DLD1 (cell line): ENCODE measurements around the gene CYBA.

ENCODE experiments used
- in situ Hi-C: cut with HindIII; loops from 2 replicates; pipeline ENCODE4 v1.10.0; 2017; ENCODE audit warnings: low sequenced_read_pairs

The CYBA gene

GRCh38 chr16:88650749-88651275, at the start of gene CYBA:
CYBA (minus strand) TSS chr16:88651053; CDS start chr16:88651013, 40 bp downstream.
- in situ Hi-C loops: no loop called here

DNA sequence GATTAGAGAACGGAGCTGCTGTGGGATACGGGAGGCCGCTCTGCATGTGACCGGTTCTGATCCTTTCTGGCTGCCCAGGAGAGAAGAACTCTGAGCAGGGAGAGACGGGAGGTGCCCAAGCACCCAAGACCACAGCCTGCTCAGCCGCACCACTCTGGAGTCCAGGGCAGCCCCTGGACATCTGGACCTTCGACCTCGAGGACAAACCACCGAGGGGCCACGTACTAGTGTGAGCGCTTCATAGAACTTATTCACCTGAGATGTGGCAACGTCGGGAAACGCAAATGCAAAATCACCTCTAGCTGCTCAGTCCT, 49.4 kb upstream of the CYBA start:
- in situ Hi-C loops: no loop called here

- in situ Hi-C loops: no loop called here
Observed at GRCh38 chr16:88699180-88699579, 48.3 kb upstream of the CYBA start.

- in situ Hi-C loops: no loop called here
Observed at GRCh38 chr16:88698646-88699045, 47.8 kb upstream of the CYBA start.

GRCh38 chr16:88697831-88698615, 47.2 kb upstream of the CYBA start:
- in situ Hi-C loops: no loop called here

GRCh38 chr16:88697116-88697830, 46.4 kb upstream of the CYBA start:
- in situ Hi-C loops: no loop called here

GRCh38 chr16:88696441-88696840, 45.6 kb upstream of the CYBA start:
- in situ Hi-C loops: no loop called here

DNA sequence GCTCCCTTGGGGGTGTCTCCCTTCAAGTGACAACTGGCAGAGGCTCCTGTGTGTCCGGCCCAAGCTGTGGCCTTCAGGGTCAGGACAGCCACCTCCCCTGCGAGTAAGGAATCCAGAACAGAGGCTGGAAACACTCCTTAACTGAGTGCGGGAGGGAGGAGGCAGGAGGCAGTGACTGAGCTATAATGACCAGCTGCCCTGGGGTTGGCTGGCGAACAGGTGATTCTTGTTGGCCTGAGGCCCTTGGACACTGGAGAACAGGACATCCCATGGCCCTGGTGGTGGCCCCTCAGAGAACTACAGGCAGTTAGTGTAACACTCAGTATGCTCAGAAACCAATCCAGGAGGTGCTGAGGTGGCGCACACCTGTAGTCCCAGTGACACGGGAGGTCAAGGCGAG, 44.9 kb upstream of the CYBA start:
- in situ Hi-C loops: no loop called here

DNA sequence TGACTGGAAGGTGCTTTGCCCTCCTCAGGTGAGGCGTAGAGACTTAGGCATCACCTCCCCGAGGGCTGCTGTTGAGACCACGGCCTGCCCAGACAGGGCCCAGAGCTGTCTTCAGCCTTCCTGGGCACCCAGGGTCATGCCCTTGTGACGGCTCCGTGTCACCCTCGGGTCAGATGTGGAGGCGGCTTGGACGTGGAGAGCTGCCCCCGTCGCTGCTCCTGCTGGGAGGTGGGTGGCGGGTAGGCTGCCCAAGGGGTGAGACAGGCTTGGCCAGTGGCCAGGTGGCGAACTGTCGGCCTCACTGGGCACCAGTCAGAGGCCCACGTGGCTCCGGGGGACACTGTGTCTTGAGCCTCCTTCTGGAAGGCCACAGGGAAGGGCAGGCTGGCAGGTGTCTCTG, 44.4 kb upstream of the CYBA start:
- in situ Hi-C loops: no loop called here

DNA sequence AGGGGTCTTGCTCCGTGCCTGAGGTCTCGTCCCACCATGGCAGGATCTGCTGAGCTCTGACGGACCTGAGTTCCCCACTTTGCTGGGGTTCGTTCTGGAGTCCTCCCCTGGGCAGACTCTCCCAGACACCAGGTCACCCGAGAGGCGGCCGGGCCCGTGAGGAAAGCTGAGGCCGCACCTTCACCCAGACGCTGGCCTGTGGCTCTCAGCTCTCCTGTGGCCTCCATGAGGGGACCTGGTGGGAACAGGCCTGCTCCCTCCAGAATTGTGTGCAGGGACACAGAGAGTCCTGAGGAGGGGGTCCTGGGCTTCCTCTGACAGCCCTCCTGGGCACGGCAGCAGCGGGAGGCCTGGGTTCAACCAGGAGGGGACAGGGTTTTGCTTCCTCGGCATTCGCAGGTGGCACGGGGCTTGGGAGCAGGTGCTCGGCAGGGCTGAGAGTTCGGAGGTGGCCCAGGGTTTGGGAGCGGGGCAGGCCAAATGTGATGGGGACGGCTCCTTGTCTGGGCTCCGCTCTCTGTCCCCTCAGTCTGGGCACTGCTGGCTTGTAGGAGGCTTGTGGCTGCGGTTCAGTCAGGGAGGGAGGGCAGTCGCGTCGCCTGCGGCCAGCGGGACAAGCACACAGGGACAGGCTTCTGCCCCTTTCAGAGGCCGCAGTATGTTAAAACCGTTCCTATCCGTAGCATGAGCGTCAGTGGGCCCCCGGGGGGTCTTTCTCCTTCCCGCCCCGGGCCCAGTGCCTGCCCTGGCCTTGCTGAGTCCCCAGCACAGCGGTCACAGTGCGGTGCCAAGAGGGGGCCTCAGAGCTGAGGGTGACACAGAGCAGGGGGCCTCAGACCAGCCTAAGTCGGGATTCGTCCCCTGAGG, 43.6 kb upstream of the CYBA start:
- in situ Hi-C loops: no loop called here

- in situ Hi-C loops: no loop called here
Observed at GRCh38 chr16:88693420-88694177, 42.7 kb upstream of the CYBA start.

DNA sequence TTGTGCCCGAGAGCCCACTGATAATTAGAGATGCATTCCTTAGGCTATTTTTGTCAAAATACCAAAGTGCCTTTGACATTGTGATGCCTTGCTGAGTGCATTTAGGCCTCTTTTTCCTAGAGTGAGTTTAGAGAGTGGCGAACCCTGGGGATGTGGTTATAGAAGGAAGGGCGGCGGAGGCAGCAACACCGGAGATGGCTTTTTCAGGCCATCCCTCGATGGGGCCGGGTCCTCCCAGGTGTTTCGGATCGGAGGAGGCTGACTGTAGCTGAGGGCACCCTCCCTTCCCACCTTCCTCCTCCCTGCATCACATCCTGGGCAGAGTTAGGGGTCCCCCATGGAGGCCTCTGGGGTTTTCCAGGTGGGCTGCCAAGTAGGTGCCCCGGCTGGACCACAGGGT, 42.0 kb upstream of the CYBA start:
- in situ Hi-C loops: no loop called here

DNA sequence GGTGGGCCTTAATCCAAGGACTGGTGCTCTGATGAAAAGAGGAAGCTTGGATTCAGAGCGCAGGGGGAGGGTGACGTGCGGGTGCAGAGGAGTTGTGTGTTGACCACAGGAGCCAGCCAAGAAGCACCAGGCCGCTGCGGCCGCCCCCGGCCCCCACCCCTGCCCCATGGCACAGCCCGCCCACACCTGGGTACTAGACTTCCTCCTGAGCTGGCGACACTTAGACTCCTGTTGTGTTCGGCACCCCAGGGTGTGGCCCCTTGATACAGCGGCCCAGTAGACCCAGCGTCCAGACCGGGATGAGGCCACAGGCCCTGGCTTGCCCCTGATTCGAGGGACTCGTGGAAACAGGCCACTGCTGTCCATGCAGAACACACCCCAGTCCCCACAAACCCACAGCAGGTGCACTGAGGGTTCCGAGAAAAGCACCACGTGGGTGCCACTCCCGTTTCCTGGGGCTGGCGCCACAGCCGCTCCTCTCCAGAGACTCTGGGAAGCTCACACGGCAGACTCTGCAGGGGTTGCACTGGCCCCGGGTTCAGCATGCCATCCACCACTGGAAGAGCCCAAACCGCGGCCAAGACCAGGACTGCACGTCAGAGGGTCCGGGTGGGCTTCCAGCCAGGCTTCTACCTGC, 41.2 kb upstream of the CYBA start:
- in situ Hi-C loops: no loop called here

DNA sequence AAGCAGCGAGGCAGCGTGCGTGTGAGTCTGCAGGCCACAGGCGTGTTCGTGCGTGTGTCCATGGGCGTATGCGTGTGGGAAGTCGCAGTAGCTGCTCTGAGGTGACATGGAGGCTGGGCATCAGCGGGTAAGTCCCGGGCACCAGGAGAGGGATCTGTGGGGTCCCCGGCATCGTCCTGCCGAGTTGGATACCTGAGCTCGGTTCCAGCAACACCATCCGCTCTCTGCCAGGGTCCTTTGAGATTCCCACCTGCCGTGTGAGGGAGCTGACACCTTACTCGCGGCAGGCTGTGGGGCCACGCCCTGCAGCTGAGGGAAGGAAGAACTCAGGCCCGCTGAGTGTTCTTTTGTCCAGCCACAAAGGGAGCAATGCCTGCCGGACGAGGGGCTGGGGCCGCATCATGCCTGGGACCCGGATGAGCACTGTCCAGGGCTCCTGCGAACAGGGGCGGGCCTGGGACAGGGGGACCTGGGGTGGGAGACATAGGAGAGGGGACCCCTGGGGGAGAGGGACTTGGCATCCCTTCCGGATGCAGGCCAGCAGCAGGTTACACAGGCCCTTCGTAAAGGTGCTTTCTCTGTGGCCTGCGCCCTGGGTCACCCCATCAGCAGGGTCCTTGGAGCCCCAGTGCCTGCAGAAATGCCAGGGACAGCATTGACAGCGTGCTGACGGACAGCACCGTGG, 40.4 kb upstream of the CYBA start:
- in situ Hi-C loops: no loop called here

GRCh38 chr16:88690341-88691128, 39.7 kb upstream of the CYBA start:
- in situ Hi-C loops: no loop called here

DNA sequence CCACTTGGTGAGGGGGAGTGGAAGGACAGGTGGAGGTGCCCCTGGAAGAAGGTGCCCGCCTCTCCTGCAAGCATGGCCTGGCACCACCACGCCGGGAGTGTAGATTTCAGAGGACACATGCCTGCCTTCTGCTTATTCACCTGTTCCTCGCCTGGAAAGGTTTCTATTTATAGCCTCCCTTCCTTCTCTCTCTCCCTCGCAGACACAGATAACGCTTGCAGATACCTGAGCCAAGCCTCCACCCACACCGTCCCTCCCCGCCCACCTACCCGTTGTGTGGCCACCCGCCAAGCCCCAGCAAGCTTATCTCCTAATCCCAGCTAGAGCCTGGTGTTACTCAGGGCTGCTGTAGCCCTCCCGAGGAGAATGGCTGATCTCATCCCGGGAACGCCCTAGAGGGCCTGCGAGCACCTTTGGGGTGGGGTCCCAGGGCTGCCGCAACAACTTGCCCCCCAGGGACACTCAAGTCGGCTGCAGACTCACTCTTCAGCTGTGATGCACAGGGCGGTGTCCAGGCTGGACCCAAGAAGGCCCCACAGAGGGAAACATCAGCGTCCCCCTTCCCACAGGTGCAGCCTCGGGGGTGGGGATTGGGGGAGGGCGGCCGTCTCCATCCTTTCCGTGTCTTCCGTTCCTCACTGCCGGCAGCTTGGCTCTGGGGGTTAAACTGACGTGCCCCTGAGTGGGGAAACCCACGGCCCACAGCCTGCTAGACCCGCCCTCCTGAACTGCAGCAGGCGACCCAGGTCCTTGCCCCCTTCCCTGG, 37.3 kb upstream of the CYBA start:
- in situ Hi-C loops: no loop called here

- in situ Hi-C loops: no loop called here
Observed at GRCh38 chr16:88687676-88688012, 36.8 kb upstream of the CYBA start.

DNA sequence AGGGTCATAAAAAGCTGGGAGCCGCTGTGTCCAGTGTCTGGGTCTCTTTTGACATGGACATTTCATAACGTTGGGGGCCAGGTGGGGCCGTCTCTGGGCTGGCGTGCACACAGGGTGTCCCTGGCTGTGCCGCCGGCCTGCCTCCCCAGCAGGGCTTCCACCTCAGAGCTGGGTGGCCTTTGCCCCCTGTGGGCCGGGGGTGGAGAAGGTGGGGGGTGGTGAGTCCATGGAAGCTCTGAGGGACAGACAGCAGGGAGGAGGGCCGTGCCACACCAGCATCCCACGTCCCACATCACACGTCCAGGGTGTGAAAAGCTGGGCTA, 36.4 kb upstream of the CYBA start:
- in situ Hi-C loops: no loop called here
